Astrocyte (in vitro differentiated cells and primary cell): ENCODE data around the gene FCN3. TPM values are rescaled to one million over a fixed set of nuclear protein-coding genes. Genes with fewer than 3 reads are reported as not detected.

Experiments used
- DNase-seq: peaks from one replicate; pipeline ENCODE4 v3.0.0-alpha.2; 2010; ENCODE audit warnings: low read depth
- FAIRE-seq: peaks from 2 replicates; lab custom pipeline; 2011; peaks lifted over from hg19 to GRCh38; lab: Jason Lieb, UNC
- H2AFZ ChIP-seq: 2 replicates; pipeline ENCODE4 v1.6.0; 2012; ENCODE audit warnings: low read depth, low read length, inconsistent platforms
- H3K27ac ChIP-seq: 2 replicates; pipeline ENCODE4 v1.5.1; 2011; ENCODE audit warnings: low read depth, low read length, inconsistent platforms
- H3K27me3 ChIP-seq: 2 replicates; pipeline ENCODE4 v1.6.0; 2011; ENCODE audit warnings: low read length, inconsistent platforms; ENCODE audit not compliant: insufficient read depth
- H3K36me3 ChIP-seq: 2 replicates; pipeline ENCODE4 v1.5.1; 2011; ENCODE audit warnings: low read length, inconsistent platforms; ENCODE audit not compliant: insufficient read depth
- H3K4me1 ChIP-seq: 2 replicates; pipeline ENCODE4 v1.5.1; 2011; ENCODE audit warnings: low read length, inconsistent platforms; ENCODE audit not compliant: insufficient read depth
- H3K4me2 ChIP-seq: 2 replicates; pipeline ENCODE4 v1.6.0; 2012; ENCODE audit warnings: low read length, inconsistent platforms
- H3K4me3 ChIP-seq: 2 replicates; pipeline ENCODE4 v1.5.1; 2011; ENCODE audit warnings: low read depth, mild to moderate bottlenecking, low read length, inconsistent platforms; ENCODE audit not compliant: insufficient read depth
- H3K79me2 ChIP-seq: 2 replicates; pipeline ENCODE4 v1.6.0; 2012; ENCODE audit warnings: mild to moderate bottlenecking, low read length, inconsistent platforms; ENCODE audit not compliant: insufficient read depth
- H3K9ac ChIP-seq: 2 replicates; pipeline ENCODE4 v1.6.0; 2012; ENCODE audit warnings: mild to moderate bottlenecking, low read length, inconsistent platforms
- H3K9me3 ChIP-seq: 2 replicates; pipeline ENCODE4 v1.5.1; 2012; ENCODE audit warnings: low read depth, mild to moderate bottlenecking, low read length, inconsistent platforms; ENCODE audit not compliant: insufficient read depth
- H4K20me1 ChIP-seq: 2 replicates; pipeline ENCODE4 v1.6.0; 2012; ENCODE audit warnings: low read length, inconsistent platforms; ENCODE audit not compliant: insufficient read depth
- H3K27ac Mint-ChIP-seq: one replicate; pipeline ENCODE4 v1.8.0; 2021; ENCODE audit warnings: mild to moderate bottlenecking, mixed read lengths; ENCODE audit not compliant: unreplicated experiment
- H3K27me3 Mint-ChIP-seq: one replicate; pipeline ENCODE4 v1.8.0; 2021; ENCODE audit warnings: low read depth, mixed read lengths; ENCODE audit not compliant: unreplicated experiment
- H3K36me3 Mint-ChIP-seq: one replicate; pipeline ENCODE4 v1.8.0; 2021; ENCODE audit warnings: low read depth, mixed read lengths; ENCODE audit not compliant: unreplicated experiment
- H3K4me1 Mint-ChIP-seq: one replicate; pipeline ENCODE4 v1.8.0; 2021; ENCODE audit warnings: low read depth, mixed read lengths; ENCODE audit not compliant: unreplicated experiment
- H3K4me3 Mint-ChIP-seq: one replicate; pipeline ENCODE4 v1.8.0; 2021; ENCODE audit warnings: mild to moderate bottlenecking, moderate library complexity, mixed read lengths; ENCODE audit not compliant: unreplicated experiment
- H3K9me3 Mint-ChIP-seq: one replicate; pipeline ENCODE4 v1.8.0; 2021; ENCODE audit warnings: mild to moderate bottlenecking, mixed read lengths; ENCODE audit not compliant: unreplicated experiment
- EZH2 ChIP-seq: IDR thresholded peaks from 2 replicates; pipeline ENCODE4 v1.6.1; 2012; ENCODE audit warnings: mild to moderate bottlenecking, low read length, inconsistent platforms; ENCODE audit not compliant: insufficient read depth
- total RNA-seq: library from RNA; stranded (reverse); gene quantifications from 2 replicates; pipeline ENCODE4 v1.2.1, GENCODE V29; 2021
- TF ChIP-seq, protein P1 (sequence below): IDR thresholded peaks from 2 replicates; pipeline ENCODE4 v1.5.1; 2011; ENCODE audit warnings: low read depth, mild to moderate bottlenecking, inconsistent platforms, low read length, moderate library complexity; ENCODE audit not compliant: insufficient read depth

Gene FCN3
- total RNA-seq, 1 donor from 2014 or later: not detected

DNA sequence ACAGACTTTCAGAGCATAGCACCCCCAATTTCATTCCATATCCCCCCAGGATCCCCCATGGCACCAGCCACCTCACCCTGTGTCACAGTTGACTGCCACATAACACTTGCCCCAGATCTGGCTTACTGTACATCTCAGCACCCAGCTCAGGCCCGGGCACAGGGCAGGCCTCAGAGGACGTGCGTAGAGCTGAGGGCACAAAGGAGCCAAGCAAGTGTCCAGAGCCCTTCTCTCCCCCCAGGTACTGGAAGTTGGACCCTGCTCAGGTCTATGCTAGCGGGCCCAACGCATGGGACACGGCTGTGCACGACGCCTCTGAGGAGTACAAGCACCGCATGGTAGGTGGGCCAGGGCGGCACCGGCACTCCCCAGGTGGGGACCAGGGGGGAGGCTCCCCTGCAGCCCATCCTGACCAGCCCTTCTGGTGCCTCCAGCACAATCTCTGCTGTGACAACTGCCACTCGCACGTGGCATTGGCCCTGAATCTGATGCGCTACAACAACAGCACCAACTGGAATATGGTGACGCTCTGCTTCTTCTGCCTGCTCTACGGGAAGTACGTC, 40.8 kb downstream of the FCN3 start:
- no peaks in the 10 kb centered on the region for H3K4me1 ChIP-seq
- H3K9ac ChIP-seq: no peak overlapping the region
- Mint-ChIP-seq H3K36me3 (peaks cover 15% of the 10 kb centered on the region), H3K9me3 (no peaks in the 10 kb centered on the region), H3K27me3 (no peaks in the 10 kb centered on the region), H3K4me3 (no peak overlapping the region), H3K27ac (no peak overlapping the region), H3K4me1 (no peaks in the 10 kb centered on the region)
- H4K20me1 ChIP-seq: peaks cover 31% of the 10 kb centered on the region
- H3K79me2 ChIP-seq: peaks cover 25% of the 10 kb centered on the region
- no peaks in the 10 kb centered on the region for H3K9me3 ChIP-seq
- H3K27me3 ChIP-seq: no peaks in the 10 kb centered on the region
- no peak overlapping the region for H3K4me2 ChIP-seq
- FAIRE-seq (no peak), DNase-seq (no peak)
- H3K27ac ChIP-seq: no peak overlapping the region
- H3K36me3 ChIP-seq: peaks cover 15% of the 10 kb centered on the region
- H2AFZ ChIP-seq: no peak overlapping the region
- TF ChIP-seq, protein P1, sequence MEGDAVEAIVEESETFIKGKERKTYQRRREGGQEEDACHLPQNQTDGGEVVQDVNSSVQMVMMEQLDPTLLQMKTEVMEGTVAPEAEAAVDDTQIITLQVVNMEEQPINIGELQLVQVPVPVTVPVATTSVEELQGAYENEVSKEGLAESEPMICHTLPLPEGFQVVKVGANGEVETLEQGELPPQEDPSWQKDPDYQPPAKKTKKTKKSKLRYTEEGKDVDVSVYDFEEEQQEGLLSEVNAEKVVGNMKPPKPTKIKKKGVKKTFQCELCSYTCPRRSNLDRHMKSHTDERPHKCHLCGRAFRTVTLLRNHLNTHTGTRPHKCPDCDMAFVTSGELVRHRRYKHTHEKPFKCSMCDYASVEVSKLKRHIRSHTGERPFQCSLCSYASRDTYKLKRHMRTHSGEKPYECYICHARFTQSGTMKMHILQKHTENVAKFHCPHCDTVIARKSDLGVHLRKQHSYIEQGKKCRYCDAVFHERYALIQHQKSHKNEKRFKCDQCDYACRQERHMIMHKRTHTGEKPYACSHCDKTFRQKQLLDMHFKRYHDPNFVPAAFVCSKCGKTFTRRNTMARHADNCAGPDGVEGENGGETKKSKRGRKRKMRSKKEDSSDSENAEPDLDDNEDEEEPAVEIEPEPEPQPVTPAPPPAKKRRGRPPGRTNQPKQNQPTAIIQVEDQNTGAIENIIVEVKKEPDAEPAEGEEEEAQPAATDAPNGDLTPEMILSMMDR: no peak
- TF ChIP-seq EZH2: no peak
- H3K4me3 ChIP-seq: no peak overlapping the region

DNA sequence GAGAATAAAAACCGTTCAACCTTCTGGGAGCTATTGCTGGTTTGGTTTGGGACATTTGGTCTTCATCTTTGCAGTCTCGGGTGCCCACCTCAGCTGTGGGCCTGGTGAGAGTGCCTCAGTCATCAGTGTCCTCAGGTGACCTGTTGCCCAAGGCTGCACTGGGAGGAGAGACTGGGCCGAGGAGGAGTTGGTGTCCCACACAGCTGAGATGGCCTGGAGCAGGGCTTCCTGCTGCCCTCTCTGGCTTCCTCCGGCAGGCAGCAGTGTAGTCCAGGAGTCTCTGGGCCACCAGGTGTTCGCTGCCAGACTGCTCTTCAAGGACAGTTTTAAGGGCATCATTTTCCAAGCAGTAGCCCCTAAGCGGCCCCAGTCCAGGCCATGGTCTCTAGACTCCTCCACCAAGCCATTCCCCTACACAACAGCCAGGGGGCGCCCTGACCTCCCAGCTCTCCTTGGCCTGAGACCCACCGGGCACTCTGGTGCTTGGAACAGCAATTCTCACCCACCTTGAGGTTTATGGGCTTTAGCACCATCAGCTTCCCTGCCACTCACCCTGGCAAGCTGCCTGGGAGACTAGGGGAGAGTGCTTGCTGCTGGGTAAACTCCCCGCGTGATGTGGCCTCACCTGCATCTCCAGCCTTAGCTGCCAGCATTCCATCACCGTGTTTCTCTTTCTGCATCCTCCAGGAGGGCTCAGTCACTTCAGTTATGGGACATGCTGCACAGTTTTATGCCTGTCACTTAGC, 41.9 kb downstream of the FCN3 start:
- H3K4me1 Mint-ChIP-seq: no peaks in the 10 kb centered on the region
- Histone ChIP-seq H3K9ac (no peak overlapping the region), H3K27me3 (no peaks in the 10 kb centered on the region), H2AFZ (no peak overlapping the region), H3K36me3 (peaks cover 18% of the 10 kb centered on the region), H4K20me1 (peaks cover 42% of the 10 kb centered on the region), H3K9me3 (no peaks in the 10 kb centered on the region), H3K4me1 (no peaks in the 10 kb centered on the region), H3K4me2 (no peak overlapping the region), H3K4me3 (no peak overlapping the region), H3K79me2 (peaks cover 36% of the 10 kb centered on the region), H3K27ac (no peak overlapping the region)
- H3K36me3 Mint-ChIP-seq: peaks cover 15% of the 10 kb centered on the region
- no peak overlapping the region for H3K4me3 Mint-ChIP-seq
- TF ChIP-seq, protein P1: peak; percentile 72
- no peak for TF ChIP-seq EZH2
- no peak for FAIRE-seq
- no peak for DNase-seq
- H3K9me3 Mint-ChIP-seq: no peaks in the 10 kb centered on the region
- H3K27ac Mint-ChIP-seq: no peak overlapping the region
- no peaks in the 10 kb centered on the region for H3K27me3 Mint-ChIP-seq

DNA sequence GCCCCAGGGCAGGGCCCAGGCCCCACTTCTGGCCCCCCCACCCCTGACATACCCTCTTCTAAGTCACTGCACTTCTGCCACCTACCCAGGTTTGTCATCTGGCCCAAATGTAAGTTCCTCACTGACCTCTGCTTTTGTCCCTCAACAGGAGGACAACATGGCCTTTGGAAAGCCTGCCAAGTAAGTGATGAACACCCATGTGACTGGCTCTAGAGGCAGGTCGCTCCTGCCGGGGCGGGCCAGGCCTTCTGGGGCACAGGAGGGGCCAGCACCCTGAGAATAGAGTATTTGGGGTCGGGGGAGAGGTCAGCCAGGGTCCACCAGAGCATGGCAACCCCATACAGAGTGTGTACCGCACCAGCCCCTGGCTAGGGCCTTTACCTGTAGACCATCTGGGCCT, 42.7 kb downstream of the FCN3 start:
- Histone ChIP-seq H3K4me2 (no peak overlapping the region), H2AFZ (no peak overlapping the region), H4K20me1 (peaks cover 45% of the 10 kb centered on the region), H3K9ac (no peak overlapping the region), H3K27me3 (no peaks in the 10 kb centered on the region), H3K9me3 (no peaks in the 10 kb centered on the region), H3K79me2 (peaks cover 43% of the 10 kb centered on the region), H3K27ac (no peak overlapping the region), H3K4me1 (peaks cover 2% of the 10 kb centered on the region), H3K4me3 (no peak overlapping the region), H3K36me3 (peaks cover 20% of the 10 kb centered on the region)
- Mint-ChIP-seq H3K27me3 (no peaks in the 10 kb centered on the region), H3K4me3 (no peak overlapping the region), H3K9me3 (no peaks in the 10 kb centered on the region), H3K27ac (no peak overlapping the region), H3K4me1 (peaks cover 1% of the 10 kb centered on the region), H3K36me3 (peaks cover 15% of the 10 kb centered on the region)
- TF ChIP-seq, protein P1: no peak
- TF ChIP-seq EZH2: no peak
- no peak for DNase-seq
- no peak for FAIRE-seq
